IPS DF 4.7 (cell line): ENCODE data around the gene ZNF197.
A peak's percentile ranks its signal among the peaks of the same experiment; 100 is the strongest.
"Not testable (repeated sequence)": the region's sequence is repeated elsewhere in the genome, so short reads cannot be mapped to it uniquely, and the experiment has no call there.

Experiments used
- DNase-seq: peaks from one replicate; pipeline ENCODE4 v3.0.0-alpha.2; 2013; ENCODE audit warnings: low spot score; ENCODE audit errors: extremely low read depth

The ZNF197 gene

DNA sequence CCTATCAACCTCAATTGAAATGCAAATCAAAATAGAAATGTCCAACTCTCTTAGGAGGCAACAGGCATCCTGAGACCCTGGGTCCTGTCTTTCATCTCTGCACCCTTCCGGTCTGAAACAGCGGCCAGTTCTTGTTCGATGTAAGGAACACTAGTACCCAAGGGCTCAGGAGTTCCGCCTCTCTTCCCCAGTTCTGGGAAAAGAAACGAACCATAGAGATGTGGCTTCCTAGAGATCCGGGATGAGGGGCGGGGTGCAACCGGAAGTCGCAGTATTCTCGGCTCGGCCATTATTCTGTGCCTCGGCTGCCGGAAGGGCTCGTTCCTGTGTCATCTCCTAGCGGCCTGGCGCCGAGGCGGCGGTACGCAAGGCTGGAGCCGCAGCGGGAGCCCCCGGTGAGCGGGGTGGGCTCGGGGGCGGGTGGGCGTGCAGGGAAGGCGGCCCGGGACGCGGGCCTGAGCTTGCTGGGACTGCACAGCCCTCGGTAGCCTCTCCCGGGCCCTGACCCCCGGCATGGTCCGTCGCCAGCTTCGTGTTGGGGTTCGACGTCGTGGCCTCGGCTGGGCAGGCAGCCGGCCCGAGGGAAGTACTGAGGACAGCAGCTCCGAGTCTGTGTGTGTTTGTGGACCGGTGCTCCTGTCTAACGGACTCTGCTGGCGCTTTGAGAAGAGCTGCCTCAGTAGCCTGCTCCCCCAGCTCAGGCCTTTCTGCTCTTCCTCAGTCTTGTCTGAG is at the start of gene ZNF197:
TSS of gene ZNF197 (plus strand) at position 288 of the 732 bp plus-strand sequence. CDS start 4,119 bp downstream, outside the sequence.
- peak; percentile 82 for DNase-seq

DNA sequence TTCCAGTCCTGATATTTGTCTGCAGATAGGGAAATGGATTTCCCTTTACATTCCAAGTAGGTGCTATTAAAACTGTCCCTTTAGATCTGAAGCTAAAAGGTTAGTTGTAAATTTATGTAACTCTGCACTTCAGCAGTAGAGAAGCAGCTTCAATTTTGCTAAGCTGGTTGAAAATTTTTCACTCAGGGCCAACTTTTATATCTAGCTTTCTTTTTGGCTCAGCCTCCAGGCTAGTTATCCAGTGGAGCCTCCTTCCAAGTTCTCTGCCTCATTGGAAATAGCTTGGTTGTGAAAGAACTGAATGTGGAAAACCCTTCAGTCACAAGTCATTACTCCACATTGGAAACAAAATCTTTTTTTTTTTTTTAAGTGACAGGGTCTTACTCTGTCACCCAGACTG is 48.2 kb upstream of the ZNF197 start:
- no peak for DNase-seq

DNA sequence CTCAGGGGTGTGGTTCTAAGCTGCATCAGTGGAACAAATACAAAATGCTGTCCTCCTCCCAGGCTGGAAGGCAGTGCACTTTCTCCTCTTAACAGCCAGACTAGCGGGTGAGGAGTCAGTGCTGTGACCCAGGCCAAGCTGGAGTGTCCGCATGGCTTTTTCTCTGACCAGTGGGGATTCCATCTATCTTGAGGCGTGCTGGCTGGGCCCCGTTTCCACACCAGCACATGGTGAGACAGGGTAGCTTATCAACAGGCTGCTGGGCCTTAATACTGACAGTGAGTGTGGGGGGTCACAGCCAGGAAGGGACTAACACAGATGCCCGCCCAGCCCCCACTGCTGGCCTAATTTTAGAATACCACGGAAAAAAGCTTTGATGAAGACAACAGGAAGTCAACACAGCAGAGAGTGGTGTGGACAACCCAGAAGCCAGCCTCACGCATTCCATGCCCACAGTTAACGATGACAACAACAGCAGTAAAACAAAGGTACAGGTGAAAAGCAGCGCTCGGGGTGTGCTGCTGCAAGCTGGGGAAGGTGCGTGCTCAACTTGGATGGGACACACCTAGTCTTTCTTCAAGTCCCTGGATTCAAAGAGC is 47.4 kb upstream of the ZNF197 start:
- DNase-seq: not testable (repeated sequence)

DNA sequence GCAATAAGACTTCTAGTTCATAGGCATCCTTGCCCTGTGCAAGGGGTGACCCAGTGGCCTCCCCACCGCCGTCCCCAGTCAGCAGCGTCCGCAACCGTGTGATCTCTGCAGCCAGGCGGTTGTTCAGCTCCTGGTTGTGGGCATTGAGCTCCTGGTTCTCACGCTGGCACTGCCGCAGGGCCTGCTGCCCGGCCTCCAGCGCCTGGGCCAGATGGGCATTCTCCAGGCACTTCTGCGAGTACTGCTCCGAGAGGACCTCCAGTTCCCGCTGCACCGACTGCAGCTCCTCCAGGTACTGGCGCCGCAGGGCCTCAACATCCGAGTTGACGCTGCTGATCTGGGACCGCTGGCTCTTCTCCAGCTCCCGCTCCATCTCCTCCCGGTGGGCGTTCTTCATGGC is 46.5 kb upstream of the ZNF197 start:
- not testable (repeated sequence) for DNase-seq

DNA sequence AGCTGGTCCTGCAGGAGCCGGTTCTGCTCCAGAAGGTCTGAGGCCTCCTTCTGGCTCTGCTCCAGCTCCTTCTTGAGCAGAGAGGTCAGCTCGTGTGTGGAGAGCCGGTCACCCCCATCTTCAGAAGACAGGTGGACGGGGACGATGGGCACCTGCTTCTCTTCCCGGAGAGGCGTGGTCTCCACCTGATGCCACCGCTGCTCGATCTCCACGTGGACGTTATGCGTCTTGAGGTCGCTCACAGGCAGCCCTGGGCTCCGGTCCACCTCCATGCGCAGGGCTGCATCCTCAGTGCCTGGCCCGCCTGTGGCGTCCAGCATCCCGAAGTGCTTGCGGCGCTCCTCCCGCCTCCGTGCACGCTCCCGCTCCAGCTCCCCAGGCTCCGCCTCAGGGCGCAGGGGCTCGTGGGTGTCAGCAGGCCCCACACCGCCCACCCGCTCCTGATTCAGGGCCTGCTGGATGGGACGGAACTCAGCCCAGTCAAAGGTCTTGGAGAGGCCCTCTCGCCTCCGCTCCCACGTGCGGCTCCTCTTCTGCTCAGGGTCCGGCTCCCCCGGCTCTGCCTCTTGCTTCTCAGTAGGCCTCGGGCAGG is 45.8 kb upstream of the ZNF197 start:
- not testable (repeated sequence) for DNase-seq

DNA sequence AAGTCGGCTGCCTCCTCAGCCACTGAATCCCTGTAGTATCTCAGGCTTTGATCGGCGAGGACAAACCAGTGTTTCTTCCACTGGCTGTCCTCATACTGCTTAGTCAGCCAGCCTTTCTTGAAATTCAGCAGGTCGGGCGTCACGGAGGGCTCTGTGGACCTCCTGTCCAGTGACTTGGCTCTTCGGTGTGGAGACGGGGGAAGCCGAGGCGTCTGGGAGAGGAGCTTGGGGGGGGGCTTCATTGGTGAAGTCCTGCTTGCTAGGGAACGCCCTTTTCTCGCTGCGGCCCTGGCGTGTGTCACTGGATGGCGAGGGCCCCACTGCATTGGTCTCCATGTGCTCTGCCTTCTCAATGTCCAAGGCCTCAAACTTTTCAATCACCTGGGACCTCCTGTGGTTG is 45.1 kb upstream of the ZNF197 start:
- not testable (repeated sequence) for DNase-seq

DNA sequence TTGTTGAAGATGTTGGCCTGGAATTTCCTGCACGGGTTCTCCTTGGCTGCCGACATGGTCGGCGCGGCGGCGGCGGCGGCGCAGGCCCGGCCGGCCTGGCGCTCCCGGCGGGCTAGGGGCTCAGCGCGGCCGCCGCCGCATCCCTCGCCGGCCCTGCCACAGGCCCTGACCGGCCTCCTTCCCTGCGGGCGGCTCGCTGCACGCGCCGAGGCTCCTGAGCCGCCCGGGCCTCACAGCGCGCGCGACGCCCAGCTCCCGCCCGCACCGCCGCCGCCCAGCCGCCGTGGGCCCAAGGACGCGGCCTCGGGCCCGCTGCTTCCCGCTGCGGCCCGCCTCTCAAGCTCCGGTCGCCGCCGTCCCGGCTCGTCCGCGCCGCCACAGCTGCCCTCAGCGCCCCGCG is 43.9 kb upstream of the ZNF197 start:
- DNase-seq: not testable (repeated sequence)

DNA sequence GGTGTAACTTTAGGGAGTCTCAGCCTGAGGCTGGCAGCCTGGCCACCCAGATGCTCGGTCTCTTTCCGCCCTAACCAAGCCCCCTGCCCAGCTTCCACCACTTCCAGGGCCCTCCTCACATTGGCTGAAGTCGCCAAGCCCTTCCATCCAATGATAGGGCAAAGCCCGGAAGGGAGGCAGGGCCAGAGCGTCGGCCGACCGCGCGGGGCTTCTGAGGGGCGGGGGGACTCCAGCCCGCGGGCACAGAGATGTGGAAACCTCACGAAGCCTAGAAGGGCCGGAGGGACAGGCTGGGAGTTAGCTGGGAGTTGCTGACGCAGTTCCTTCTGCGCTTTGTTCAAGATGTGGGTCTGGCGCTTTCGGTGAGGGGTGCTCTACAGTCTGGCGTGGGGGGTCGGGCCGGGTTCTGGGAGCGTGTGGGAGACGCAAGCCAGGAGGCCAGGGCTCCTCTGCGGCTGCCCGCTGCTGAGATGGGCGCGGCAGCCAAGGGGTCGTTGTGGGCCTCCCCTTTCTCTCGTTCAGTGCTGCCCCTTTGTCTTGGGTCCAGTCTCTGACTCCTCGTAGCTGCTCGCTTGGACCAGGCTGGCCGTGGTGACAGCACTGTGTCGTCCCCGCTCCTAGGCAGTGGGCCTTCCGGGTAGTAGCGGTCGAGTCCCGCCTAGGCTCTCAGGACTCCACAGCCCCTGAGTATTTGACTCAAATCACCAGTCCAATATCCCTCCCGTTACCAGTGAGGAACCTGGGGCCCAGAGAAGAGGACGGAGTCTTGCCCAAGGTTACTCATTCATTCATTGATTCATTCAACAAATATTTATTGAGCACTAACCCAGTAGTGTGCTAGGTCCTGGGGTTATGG is 40.0 kb upstream of the ZNF197 start, which contains the start of gene ZNF660:
TSS of gene ZNF660 (plus strand) at position 319 of the 856 bp plus-strand sequence. CDS start 9,230 bp downstream, outside the sequence.
- peak; percentile 72 for DNase-seq

DNA sequence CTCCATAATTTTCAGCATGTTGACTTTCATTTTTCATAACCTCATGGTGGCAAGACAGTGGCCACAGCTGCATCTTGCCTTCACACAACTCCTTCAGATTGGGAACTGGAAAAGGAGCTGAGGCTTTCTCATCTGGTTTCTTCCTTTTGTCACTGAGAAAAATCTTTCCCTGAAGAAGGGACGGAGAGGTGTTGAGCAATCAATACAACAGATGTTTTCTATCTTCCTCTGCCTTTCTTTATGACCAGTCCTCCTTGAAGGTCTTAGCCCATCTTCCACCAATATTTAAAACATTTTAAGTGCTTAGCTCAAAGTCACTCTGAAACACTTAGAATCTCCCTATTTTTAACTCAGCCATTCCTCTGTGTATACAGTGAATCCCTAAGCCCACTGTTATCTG is 28.2 kb upstream of the ZNF197 start:
- no peak for DNase-seq

DNA sequence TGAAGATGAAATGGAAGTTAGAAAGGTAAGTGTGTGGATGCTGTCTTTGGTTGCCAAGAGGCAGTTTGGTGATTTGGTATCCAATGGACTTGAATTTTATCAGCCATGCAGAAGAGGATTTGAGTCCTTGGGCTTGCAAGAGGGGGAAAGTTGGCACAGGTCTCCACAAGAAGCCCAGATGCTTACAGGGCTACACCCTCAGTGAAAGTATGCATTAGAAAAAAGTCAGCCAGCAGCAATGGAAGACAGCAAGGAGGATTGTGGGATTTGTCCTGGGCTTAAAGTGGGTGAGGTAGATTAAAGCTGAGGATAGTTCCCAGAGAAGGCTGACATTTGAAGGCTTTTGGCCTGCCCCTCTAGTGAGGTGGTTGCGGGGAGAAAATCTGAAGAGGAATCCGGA is 23.1 kb upstream of the ZNF197 start:
- no peak for DNase-seq

DNA sequence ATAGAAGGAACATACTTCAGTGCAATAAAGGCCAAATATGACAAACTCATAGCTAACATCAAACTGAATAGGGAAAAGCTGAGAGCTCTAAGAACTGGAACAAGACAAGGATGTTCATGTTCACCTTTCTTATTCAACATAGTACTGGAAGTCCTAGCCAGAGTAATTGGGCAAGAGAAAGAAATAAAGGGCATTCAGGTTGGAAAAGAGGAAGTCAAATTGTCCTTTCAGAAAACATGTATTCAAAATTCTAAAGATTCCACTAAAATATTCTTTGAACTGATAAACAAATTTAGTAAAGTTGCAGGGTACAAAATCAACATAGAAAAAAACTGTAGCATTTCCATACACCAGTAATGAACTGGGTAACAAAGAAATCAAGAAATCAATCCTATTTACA is 12.2 kb upstream of the ZNF197 start:
- no peak for DNase-seq

DNA sequence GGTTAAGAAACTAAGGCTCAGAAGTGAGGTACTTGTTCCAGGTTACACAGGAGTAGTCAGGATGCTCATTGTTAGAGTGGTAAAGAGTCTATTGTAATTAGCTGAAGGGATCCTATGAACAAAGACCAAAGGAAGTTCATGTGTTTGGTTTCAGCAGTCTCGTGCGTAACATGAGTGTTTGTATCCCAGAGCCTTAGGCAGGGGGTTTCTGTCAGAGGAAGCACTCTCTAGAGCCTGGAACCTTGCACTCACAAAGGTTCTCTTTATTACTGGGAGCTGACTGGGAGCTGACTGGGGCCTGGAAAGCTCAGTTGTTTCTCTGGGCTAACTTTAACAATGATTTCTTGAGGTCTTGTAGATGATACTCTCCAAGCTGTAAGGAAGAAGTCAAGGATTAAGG is 3.9 kb downstream of the ZNF197 start:
- no peak for DNase-seq

DNA sequence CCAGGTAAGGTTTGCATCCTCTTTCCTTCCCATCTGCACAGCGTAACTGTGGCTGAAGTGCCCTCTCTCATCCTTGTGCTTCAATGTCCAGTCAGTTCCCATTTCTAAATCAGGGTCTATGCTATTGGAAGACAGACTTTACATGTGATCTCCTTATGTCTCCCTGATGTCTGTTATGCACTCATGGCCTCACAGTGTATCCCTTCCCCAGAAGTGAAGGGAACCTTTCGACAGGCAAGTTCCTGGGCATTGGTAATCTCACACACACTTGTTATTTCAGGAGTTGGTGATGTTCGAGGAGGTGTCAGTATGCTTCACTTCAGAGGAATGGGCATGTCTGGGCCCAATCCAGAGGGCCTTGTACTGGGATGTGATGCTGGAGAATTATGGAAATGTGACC is 7.4 kb downstream of the ZNF197 start:
- no peak for DNase-seq

DNA sequence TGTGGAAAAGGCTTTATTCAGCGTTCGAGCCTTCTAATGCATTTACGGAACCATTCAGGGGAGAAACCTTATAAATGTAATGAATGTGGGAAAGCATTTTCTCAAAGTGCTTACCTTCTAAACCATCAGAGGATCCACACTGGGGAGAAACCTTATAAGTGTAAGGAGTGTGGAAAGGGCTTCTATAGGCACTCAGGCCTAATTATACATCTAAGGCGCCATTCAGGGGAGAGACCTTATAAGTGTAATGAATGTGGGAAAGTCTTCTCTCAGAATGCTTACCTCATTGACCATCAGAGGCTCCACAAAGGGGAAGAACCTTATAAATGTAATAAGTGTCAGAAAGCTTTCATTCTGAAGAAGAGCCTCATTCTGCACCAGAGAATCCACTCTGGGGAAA is 17.5 kb downstream of the ZNF197 start:
- DNase-seq: no peak

DNA sequence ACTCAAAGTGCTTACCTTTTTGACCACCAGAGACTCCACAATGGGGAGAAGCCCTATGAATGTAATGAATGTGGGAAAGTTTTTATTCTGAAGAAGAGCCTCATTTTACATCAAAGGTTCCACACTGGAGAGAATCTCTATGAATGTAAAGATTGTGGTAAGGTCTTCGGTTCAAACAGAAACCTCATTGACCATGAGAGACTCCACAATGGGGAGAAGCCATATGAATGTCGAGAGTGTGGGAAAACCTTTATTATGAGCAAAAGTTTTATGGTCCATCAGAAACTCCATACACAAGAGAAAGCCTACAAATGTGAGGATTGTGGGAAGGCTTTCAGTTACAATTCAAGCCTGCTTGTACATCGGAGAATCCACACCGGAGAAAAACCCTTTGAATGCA is 18.2 kb downstream of the ZNF197 start:
- no peak for DNase-seq

DNA sequence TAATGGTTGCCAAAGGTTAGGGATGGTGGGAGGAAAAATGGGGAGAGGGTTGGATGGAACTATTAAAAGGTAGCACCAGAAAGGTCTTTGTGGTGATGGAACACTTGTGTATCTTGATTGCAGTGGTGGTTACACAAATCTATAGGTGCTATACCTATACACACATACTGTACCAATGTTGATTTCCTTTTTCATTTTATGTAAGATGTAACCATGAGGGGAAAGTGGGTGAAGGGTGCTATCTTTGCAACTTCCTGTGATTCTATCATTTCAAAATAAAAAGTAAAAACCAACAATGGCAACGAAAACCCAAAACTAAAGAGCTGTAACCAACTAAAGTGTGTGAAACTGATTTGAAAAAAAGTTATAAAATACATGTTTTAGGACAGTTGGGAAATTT is 22.9 kb downstream of the ZNF197 start:
- DNase-seq: no peak

DNA sequence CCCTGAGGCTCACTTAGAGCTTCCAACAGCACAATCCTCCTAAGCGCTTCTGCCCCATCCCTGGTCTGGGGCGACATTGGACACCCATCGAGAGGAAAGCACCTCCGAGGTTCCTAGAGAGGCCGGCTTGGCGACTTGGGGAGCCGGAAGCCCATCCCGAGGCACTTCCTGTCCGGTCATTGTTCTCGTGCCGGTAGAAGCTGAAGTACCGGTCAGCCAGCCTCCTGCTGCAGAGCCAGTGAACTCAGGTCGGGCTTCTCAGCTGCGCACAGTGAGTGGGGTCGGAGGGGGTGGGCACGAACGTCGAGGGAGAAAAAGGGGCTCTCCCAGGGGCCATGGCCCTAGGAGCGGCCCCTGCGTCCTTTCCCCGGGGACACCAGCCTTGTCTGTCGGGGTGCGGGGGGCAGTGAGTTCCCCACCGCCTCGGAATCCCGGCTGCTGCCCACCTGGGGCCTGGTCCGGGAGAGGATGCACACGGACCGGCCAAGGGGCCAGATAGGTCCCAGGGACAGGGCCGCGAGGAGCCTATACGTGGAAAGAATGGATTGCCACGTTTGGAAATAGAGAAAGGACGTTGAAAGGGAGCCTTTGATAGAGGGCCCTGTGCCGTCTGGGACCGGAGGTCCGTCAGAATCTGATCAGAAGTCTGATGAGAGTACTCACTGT is 23.9 kb downstream of the ZNF197 start, which contains the start of gene ZNF35:
TSS of gene ZNF35 (plus strand) at position 169 of the 666 bp plus-strand sequence. CDS start 2,336 bp downstream, outside the sequence.
- DNase-seq: peak; percentile 84

DNA sequence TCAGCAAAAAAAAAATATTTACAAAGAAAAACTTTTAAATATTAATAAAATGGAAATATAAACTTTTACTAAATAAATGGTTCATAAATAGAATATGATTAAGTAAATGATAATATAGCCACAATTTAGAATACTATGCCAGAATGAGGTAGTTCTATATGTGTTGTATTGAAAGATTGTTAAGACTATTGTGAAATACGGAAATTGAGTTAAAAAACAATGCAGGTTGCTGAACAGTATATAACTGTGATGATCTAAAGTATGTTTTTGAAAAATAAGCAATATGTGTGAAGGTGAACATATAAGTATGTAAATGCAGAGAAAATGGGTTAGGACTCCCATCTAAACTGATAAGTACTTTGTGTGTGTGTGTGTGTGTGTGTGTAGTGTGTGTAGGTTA is 24.9 kb downstream of the ZNF197 start:
- DNase-seq: no peak

DNA sequence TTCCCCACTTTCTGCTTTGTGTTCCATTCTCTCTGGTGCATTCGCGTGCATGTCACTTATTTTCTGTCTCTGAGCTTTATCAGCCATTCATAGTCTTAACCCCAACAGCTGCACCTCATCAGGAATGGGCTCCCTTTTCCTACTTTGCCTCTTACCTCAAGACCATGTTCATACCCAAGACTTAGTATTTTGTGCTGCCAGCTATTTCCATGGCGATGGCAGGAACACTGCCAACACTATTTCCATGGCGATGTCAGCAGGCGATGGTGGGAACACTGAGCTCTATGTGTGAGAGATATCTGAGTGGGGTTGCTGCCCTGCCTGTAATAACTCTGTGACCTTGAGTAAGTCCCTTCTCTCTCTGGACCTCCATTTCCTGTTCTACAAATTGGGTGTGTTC is 29.2 kb downstream of the ZNF197 start:
- no peak for DNase-seq

DNA sequence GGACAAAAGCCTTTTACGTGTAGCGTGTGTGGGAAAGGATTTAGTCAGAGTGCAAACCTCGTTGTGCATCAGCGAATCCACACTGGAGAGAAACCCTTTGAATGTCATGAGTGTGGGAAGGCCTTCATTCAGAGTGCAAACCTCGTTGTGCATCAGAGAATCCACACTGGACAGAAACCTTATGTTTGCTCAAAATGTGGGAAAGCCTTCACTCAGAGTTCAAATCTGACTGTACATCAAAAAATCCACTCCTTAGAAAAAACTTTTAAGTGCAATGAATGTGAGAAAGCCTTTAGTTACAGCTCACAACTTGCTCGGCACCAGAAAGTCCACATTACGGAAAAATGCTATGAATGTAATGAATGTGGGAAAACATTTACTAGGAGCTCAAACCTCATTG is 34.2 kb downstream of the ZNF197 start:
- DNase-seq: no peak

DNA sequence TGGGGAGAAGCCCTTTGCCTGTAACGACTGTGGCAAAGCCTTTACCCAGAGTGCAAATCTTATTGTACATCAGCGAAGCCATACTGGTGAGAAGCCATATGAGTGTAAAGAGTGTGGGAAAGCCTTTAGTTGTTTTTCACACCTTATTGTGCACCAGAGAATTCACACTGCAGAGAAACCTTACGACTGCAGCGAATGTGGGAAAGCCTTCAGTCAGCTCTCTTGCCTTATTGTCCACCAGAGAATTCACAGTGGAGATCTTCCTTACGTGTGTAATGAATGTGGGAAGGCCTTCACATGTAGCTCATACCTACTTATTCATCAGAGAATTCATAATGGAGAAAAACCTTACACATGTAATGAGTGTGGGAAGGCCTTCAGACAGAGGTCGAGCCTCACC is 34.6 kb downstream of the ZNF197 start:
- no peak for DNase-seq
